ENCODE results near the gene KCNH6.

The KCNH6 gene

GRCh38 chr17:63482509-63482908 lies 40.6 kb upstream of the KCNH6 start:
- peaks cover 14% of the 10 kb centered on the region for H3K27me3 Mint-ChIP-seq (ENCODE audit: low read depth)
- H3K4me1 Mint-ChIP-seq (ENCODE audit: low read depth), result peaks cover 8% of the 10 kb centered on the region
- H3K4me3 Mint-ChIP-seq, result no peak overlapping the region
- H3K27ac Mint-ChIP-seq, result no peak overlapping the region
- H3K9me3 Mint-ChIP-seq, result no peaks in the 10 kb centered on the region
- no peaks in the 10 kb centered on the region for H3K36me3 Mint-ChIP-seq (ENCODE audit: low read depth)

DNA sequence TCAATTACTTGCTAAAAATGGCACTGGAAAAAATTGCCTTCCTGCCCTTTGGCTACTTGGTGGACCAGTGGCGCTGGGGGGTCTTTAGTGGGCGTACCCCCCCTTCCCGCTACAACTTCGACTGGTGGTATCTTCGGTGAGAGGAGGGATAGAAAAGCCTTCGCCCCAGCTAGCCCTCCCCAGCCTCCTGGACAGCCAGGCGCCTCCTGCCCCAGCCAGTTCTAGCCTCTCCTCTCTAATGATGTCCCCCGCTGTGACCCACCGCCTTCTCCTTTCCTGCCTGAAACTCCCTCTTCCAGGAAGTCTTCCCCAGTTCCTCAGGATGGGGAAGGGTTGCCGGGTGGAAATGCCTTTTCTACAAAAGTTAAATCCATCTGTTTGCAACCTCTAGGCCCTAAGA lies 40.1 kb upstream of the KCNH6 start:
- H3K4me1 Mint-ChIP-seq (ENCODE audit: low read depth), result peaks cover 3% of the 10 kb centered on the region
- H3K27me3 Mint-ChIP-seq (ENCODE audit: low read depth), result peaks cover 9% of the 10 kb centered on the region
- no peaks in the 10 kb centered on the region for H3K9me3 Mint-ChIP-seq
- no peak overlapping the region for H3K27ac Mint-ChIP-seq
- H3K36me3 Mint-ChIP-seq (ENCODE audit: low read depth), result no peaks in the 10 kb centered on the region
- H3K4me3 Mint-ChIP-seq, result no peak overlapping the region

DNA sequence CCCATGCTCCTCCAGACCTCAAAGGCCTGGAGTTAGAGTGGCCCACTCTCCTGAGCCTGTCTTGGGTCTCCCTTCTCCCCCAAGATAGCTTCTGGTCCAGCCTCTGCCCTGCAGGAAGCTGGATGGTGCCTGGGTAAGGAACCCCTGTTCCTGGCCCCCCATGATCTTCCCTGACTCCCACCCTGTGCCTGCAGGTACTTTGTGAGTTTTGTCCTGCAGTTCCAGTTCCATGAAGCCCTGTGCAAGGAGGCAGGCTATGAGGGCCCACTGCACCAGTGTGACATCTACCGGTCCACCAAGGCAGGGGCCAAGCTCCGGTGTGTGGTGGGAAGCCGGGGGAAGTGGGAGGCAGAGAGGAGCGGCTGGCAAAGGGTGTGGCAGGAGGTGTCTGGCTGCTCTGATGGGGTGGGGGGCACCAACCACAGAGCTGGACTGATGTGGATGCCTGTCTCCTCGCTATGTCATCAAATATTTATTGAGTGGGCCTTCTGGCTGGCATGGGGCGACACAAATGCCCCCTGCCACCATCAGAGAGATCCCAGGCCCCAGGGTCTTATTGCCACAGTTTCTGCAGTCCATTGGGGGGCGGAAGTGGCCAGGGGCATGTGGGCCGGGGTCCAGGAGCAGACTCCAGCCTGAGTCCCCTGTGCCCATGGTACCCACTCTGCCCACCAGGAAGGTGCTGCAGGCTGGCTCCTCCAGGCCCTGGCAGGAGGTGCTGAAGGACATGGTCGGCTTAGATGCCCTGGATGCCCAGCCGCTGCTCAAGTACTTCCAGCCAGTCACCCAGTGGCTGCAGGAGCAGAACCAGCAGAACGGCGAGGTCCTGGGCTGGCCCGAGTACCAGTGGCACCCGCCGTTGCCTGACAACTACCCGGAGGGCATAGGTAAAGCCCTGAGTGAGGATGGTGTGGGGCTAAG lies 39.2 kb upstream of the KCNH6 start:
- Mint-ChIP-seq H3K27me3 (ENCODE audit: low read depth) (peaks cover 3% of the 10 kb centered on the region), H3K4me3 (no peak overlapping the region), H3K27ac (no peak overlapping the region), H3K9me3 (no peaks in the 10 kb centered on the region), H3K36me3 (ENCODE audit: low read depth) (no peaks in the 10 kb centered on the region), H3K4me1 (ENCODE audit: low read depth) (peaks cover under 1% of the 10 kb centered on the region)

DNA sequence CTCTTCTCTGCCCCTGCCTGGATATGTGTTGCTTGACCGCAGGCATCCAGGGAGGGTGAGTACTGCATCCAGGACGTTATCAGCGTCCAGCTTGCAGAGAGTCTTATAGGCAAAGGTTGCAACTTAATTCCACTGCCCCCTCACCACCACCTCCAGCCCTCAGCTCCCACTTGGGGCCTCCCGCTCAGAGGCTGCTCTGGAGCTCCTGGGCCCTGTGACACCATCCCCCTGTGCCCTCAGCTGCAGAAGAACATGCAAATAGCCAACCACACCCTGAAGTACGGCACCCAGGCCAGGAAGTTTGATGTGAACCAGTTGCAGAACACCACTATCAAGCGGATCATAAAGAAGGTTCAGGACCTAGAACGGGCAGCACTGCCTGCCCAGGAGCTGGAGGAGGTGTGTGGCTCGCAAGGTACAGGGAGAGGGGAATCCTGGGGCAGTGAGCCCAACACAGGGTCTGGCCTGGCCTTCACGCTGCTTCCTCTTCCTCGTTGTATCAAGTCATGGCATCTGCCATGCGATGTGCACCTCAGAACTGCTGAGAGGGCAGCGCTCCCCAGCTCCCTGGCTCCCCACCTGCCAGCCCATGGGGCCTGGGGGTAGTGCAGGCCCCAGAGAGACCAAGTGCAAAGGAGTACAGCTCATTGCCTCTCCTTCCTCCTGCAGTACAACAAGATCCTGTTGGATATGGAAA lies 36.7 kb upstream of the KCNH6 start:
- Mint-ChIP-seq H3K4me1 (ENCODE audit: low read depth) (no peaks in the 10 kb centered on the region), H3K27ac (no peak overlapping the region), H3K4me3 (no peak overlapping the region), H3K36me3 (ENCODE audit: low read depth) (no peaks in the 10 kb centered on the region), H3K27me3 (ENCODE audit: low read depth) (no peaks in the 10 kb centered on the region), H3K9me3 (no peaks in the 10 kb centered on the region)

DNA sequence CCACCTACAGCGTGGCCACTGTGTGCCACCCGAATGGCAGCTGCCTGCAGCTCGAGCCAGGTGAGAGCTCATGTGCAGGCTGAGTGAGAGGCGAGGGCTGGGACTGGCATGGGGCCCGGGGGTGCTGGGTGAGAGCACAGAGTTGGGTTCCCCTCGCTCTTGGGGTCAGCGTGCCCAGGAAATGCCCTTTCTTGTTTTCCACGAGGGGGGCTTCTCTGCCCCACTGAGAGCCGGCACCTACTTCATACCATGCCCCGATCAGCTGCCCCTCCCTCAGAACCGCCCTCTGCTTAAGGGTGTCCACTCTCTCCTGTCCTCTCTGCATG lies 36.2 kb upstream of the KCNH6 start:
- H3K27ac Mint-ChIP-seq, result no peak overlapping the region
- H3K4me3 Mint-ChIP-seq, result no peak overlapping the region
- H3K4me1 Mint-ChIP-seq (ENCODE audit: low read depth), result no peaks in the 10 kb centered on the region
- no peaks in the 10 kb centered on the region for H3K36me3 Mint-ChIP-seq (ENCODE audit: low read depth)
- H3K9me3 Mint-ChIP-seq, result no peaks in the 10 kb centered on the region
- no peaks in the 10 kb centered on the region for H3K27me3 Mint-ChIP-seq (ENCODE audit: low read depth)

GRCh38 chr17:63488851-63489250 lies 34.3 kb upstream of the KCNH6 start:
- H3K36me3 Mint-ChIP-seq (ENCODE audit: low read depth), result no peaks in the 10 kb centered on the region
- H3K27me3 Mint-ChIP-seq (ENCODE audit: low read depth), result no peaks in the 10 kb centered on the region
- no peaks in the 10 kb centered on the region for H3K4me1 Mint-ChIP-seq (ENCODE audit: low read depth)
- no peak overlapping the region for H3K27ac Mint-ChIP-seq
- no peaks in the 10 kb centered on the region for H3K9me3 Mint-ChIP-seq
- H3K4me3 Mint-ChIP-seq, result no peak overlapping the region

GRCh38 chr17:63489291-63489690 lies 33.9 kb upstream of the KCNH6 start:
- Mint-ChIP-seq H3K4me3 (no peak overlapping the region), H3K9me3 (no peaks in the 10 kb centered on the region), H3K4me1 (ENCODE audit: low read depth) (no peaks in the 10 kb centered on the region), H3K27me3 (ENCODE audit: low read depth) (no peaks in the 10 kb centered on the region), H3K27ac (no peak overlapping the region), H3K36me3 (ENCODE audit: low read depth) (no peaks in the 10 kb centered on the region)

GRCh38 chr17:63490329-63490728 lies 32.8 kb upstream of the KCNH6 start:
- Mint-ChIP-seq H3K4me1 (ENCODE audit: low read depth) (no peaks in the 10 kb centered on the region), H3K9me3 (no peaks in the 10 kb centered on the region), H3K4me3 (no peak overlapping the region), H3K36me3 (ENCODE audit: low read depth) (no peaks in the 10 kb centered on the region), H3K27me3 (ENCODE audit: low read depth) (no peaks in the 10 kb centered on the region), H3K27ac (no peak overlapping the region)

- no peak overlapping the region for H3K27ac Mint-ChIP-seq
- H3K27me3 Mint-ChIP-seq (ENCODE audit: low read depth), result no peaks in the 10 kb centered on the region
- H3K4me1 Mint-ChIP-seq (ENCODE audit: low read depth), result no peaks in the 10 kb centered on the region
- no peak overlapping the region for H3K4me3 Mint-ChIP-seq
- no peaks in the 10 kb centered on the region for H3K36me3 Mint-ChIP-seq (ENCODE audit: low read depth)
- H3K9me3 Mint-ChIP-seq, result no peaks in the 10 kb centered on the region
Observed at GRCh38 chr17:63490858-63491400, 32.2 kb upstream of the KCNH6 start.

GRCh38 chr17:63491413-63491812 lies 31.7 kb upstream of the KCNH6 start:
- no peaks in the 10 kb centered on the region for H3K9me3 Mint-ChIP-seq
- no peak overlapping the region for H3K27ac Mint-ChIP-seq
- H3K27me3 Mint-ChIP-seq (ENCODE audit: low read depth), result no peaks in the 10 kb centered on the region
- H3K4me1 Mint-ChIP-seq (ENCODE audit: low read depth), result no peaks in the 10 kb centered on the region
- H3K4me3 Mint-ChIP-seq, result no peak overlapping the region
- no peaks in the 10 kb centered on the region for H3K36me3 Mint-ChIP-seq (ENCODE audit: low read depth)

- Mint-ChIP-seq H3K4me1 (ENCODE audit: low read depth) (no peaks in the 10 kb centered on the region), H3K27ac (no peak overlapping the region), H3K27me3 (ENCODE audit: low read depth) (no peaks in the 10 kb centered on the region), H3K36me3 (ENCODE audit: low read depth) (no peaks in the 10 kb centered on the region), H3K4me3 (no peak overlapping the region), H3K9me3 (no peaks in the 10 kb centered on the region)
Observed at GRCh38 chr17:63491977-63492618, 31.1 kb upstream of the KCNH6 start.

DNA sequence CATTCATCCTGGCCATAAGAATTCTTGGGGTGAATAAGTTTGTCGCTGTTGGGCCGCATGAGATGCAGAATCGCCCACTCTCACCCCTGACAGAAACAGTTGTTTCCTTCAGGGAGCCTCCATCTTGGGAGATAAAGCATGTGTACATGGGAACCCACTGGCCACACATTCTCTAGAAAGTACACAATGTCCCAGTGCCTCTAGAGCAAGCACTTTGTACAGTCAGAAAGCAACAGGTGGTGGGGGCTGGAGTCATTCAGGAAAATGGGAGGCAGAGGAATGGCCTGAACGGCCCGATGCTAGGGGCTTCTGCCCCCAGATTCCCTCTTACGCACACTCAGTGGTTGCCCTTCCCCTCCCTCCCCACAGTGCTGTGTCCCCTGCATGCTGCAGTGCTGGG lies 30.2 kb upstream of the KCNH6 start:
- Mint-ChIP-seq H3K4me1 (ENCODE audit: low read depth) (no peaks in the 10 kb centered on the region), H3K27me3 (ENCODE audit: low read depth) (no peaks in the 10 kb centered on the region), H3K27ac (no peak overlapping the region), H3K4me3 (no peak overlapping the region), H3K9me3 (no peaks in the 10 kb centered on the region), H3K36me3 (ENCODE audit: low read depth) (no peaks in the 10 kb centered on the region)

- Mint-ChIP-seq H3K4me1 (ENCODE audit: low read depth) (no peaks in the 10 kb centered on the region), H3K27ac (no peak overlapping the region), H3K4me3 (no peak overlapping the region), H3K36me3 (ENCODE audit: low read depth) (no peaks in the 10 kb centered on the region), H3K9me3 (no peaks in the 10 kb centered on the region), H3K27me3 (ENCODE audit: low read depth) (no peaks in the 10 kb centered on the region)
Observed at GRCh38 chr17:63493411-63493810, 29.7 kb upstream of the KCNH6 start.

DNA sequence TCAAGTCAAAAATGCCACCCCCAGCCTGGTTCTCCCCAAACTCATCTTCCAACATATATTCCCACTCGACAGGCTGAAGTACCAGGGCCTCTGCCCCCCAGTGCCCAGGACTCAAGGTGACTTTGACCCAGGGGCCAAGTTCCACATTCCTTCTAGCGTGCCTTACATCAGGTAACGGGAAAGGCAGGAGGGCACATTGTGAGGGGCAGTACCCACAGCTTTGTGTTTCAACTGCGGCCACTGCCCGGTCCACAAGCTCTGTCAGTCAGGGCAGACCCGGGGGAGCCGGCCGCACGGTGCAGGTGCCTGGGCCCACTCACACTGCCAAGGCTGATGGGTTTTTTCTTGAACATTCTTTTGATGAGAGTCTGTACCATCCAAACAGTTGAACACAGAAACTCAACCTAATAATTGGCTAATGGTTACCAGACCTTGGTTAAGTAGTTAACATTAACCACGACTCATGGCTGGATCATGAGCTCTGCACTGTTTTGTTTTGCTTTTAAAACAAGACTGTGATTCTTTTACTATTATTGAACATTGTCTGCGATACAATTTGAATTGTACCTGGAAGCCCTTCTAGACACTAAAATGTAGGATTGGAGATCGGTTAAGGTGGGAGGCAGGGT lies 28.7 kb upstream of the KCNH6 start:
- H3K27me3 Mint-ChIP-seq (ENCODE audit: low read depth), result no peaks in the 10 kb centered on the region
- H3K36me3 Mint-ChIP-seq (ENCODE audit: low read depth), result no peaks in the 10 kb centered on the region
- H3K27ac Mint-ChIP-seq, result no peak overlapping the region
- no peaks in the 10 kb centered on the region for H3K9me3 Mint-ChIP-seq
- no peaks in the 10 kb centered on the region for H3K4me1 Mint-ChIP-seq (ENCODE audit: low read depth)
- no peak overlapping the region for H3K4me3 Mint-ChIP-seq
